PC-3 (cell line): ENCODE data around the gene SH3D19. TPM values are rescaled to one million over a fixed set of nuclear protein-coding genes. Genes with fewer than 3 reads are reported as not detected.

ENCODE experiments used
- ATAC-seq: fragments of 200-7000 bp; cut with Tn5 transposase; 2 replicates; pipeline ENCODE4 v1.9.1; 2020; ENCODE audit warnings: mild to moderate bottlenecking, moderate library complexity
- BruUV-seq: library from RNA; stranded (reverse); fragments of 400-500 nt; replicated peaks from 2 replicates; lab custom pipeline; 2021; lab: Mats Ljungman, UMichigan
- CTCF ChIA-PET: fragments of 300-600 bp; sonication (Branson Sonifier 250); formaldehyde crosslinking; loops from one replicate; lab custom pipeline; 2022; ENCODE audit warnings: antibody characterized with exemption; lab: Charles Lee
- POLR2A ChIA-PET: fragments of 300-600 bp; sonication (Branson Sonifier 250); formaldehyde crosslinking; loops from one replicate; lab custom pipeline; 2022; ENCODE audit warnings: antibody characterized with exemption; ENCODE audit not compliant: unreplicated experiment; lab: Charles Lee
- DNase-seq: peaks from one replicate; pipeline ENCODE4 v3.0.0-alpha.2; 2015
- H2AFZ ChIP-seq: fragments of 300-600 bp; sonication (generic); 2 replicates; pipeline ENCODE4 v1.6.0; 2016; ENCODE audit warnings: antibody characterized with exemption, low read length
- H3F3A ChIP-seq: fragments of 300-600 bp; sonication (generic); one replicate; pipeline ENCODE4 v1.6.0; 2017; ENCODE audit warnings: antibody characterized with exemption, low read length, control low read depth, mild to moderate bottlenecking; ENCODE audit not compliant: unreplicated experiment
- H3K27ac ChIP-seq: fragments of 300-600 bp; sonication (generic); 2 replicates; pipeline ENCODE4 v1.5.1; 2016; ENCODE audit warnings: mild to moderate bottlenecking, low read length
- H3K27me3 ChIP-seq: fragments of 300-600 bp; sonication (generic); 2 replicates; pipeline ENCODE4 v1.6.1; 2016; ENCODE audit warnings: low read length, mixed read lengths
- H3K36me3 ChIP-seq: fragments of 300-600 bp; sonication (generic); 2 replicates; pipeline ENCODE4 v1.6.1; 2016; ENCODE audit warnings: low read depth, mixed run types, low read length, mixed read lengths
- H3K4me1 ChIP-seq: fragments of 300-600 bp; sonication (generic); 2 replicates; pipeline ENCODE4 v1.5.1; 2016; ENCODE audit warnings: low read length; ENCODE audit not compliant: insufficient read depth
- H3K4me2 ChIP-seq: fragments of 300-600 bp; sonication (generic); 2 replicates; pipeline ENCODE4 v1.6.0; 2016; ENCODE audit warnings: low read length
- H3K4me3 ChIP-seq: fragments of 300-600 bp; sonication (generic); 2 replicates; pipeline ENCODE4 v1.5.1; 2016; ENCODE audit warnings: mild to moderate bottlenecking, low read length, mixed read lengths
- H3K79me2 ChIP-seq: fragments of 300-600 bp; sonication (generic); 2 replicates; pipeline ENCODE4 v1.6.1; 2017; ENCODE audit warnings: low read length, mixed read lengths
- H3K9ac ChIP-seq: fragments of 300-600 bp; sonication (generic); 2 replicates; pipeline ENCODE4 v1.6.0; 2016; ENCODE audit warnings: mild to moderate bottlenecking, low read length
- H3K9me2 ChIP-seq: fragments of 300-600 bp; sonication (generic); replicated peaks from 2 replicates; pipeline ENCODE4 v1.6.1; 2016; ENCODE audit warnings: mixed run types, low read length, mixed read lengths
- H3K9me3 ChIP-seq: fragments of 300-600 bp; sonication (generic); 2 replicates; pipeline ENCODE4 v1.6.1; 2016; ENCODE audit warnings: low read length, mixed read lengths
- H4K20me1 ChIP-seq: fragments of 300-600 bp; sonication (generic); 2 replicates; pipeline ENCODE4 v1.6.1; 2016; ENCODE audit warnings: low read length, mixed read lengths
- CTCF ChIP-seq: fragments of 300-600 bp; sonication (generic); conservative IDR thresholded peaks from 2 replicates; pipeline ENCODE4 v1.5.1; 2017; ENCODE audit warnings: antibody characterized with exemption, low read depth, mild to moderate bottlenecking, low read length
- EZH2 ChIP-seq: fragments of 300-600 bp; sonication (generic); IDR thresholded peaks from one replicate; pipeline ENCODE4 v1.6.1; 2017; ENCODE audit warnings: antibody characterized with exemption, mild to moderate bottlenecking, low read length; ENCODE audit not compliant: unreplicated experiment
- EZH2phosphoT487 ChIP-seq: fragments of 300-600 bp; sonication (generic); IDR thresholded peaks from 2 replicates; pipeline ENCODE4 v1.6.1; 2018; ENCODE audit warnings: mild to moderate bottlenecking, antibody characterized with exemption, low read length, borderline replicate concordance
- intact Hi-C: fragments of 100-400 bp; cut with micrococcal nuclease; formaldehyde crosslinking; loops from 2 replicates; pipeline ENCODE4 v1.9.0; 2023
- total RNA-seq: library from RNA; depleted of rRNA; stranded (reverse); fragments of >200 nt; gene quantifications from 2 replicates; pipeline ENCODE4 v1.2.3, GENCODE V29; 2014

SH3D19 gene
- total RNA-seq, 1 experiment from 2014 or later, result 30.1 TPM

DNA sequence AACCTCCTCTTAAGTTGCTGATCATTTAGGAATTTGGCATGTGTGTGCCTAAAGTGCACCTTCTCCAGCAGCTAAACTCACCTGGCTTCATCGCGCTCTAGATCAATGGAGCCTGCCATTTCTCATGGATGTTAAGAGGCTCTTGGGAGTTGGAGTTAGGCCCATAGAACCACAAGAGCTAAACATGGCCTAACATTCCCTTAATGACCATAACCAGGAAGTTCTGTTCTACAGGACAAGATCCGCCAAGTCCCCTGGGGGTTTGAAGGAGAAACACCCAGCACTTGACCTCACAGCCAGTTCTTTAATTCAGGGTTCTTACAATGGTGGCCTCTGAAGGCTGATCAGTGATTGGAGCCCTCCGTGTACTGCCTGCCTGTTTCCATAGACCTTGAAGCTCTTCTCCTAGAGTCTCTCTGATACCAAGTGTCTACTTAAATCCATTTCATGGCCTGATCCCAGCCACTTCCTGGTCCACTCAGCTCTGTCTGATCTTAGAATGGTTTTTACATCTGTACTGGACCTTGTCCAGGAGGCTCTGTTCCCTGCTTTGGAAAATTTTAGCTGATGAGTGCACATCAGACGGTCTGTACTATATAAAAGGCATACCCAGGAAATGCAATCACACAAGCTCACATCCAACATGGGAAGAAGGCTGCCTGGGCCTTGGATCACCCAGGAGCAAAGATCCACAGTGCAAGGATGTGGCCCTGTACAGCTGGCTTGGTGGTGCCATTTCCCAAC lies 180.9 kb downstream of the SH3D19 start:
- Histone ChIP-seq H3K4me1 (no peaks in the 10 kb centered on the region), H3K4me2 (no peak overlapping the region), H3K9ac (no peak overlapping the region), H3K36me3 (peaks cover 7% of the 10 kb centered on the region; the same call in 1 of the 2 replicates), H4K20me1 (no peaks in the 10 kb centered on the region), H3K4me3 (no peak overlapping the region), H3K9me3 (no peaks in the 10 kb centered on the region), H3K9me2 (no peaks in the 10 kb centered on the region), H3K27ac (no peak overlapping the region), H2AFZ (no peak overlapping the region), H3F3A (no peaks in the 10 kb centered on the region), H3K27me3 (no peaks in the 10 kb centered on the region), H3K79me2 (no peaks in the 10 kb centered on the region)
- DNase-seq (no peak), ATAC-seq (no peak)
- intact Hi-C loops, result no loop called here
- BruUV-seq, result no TSS peak
- ChIA-PET CTCF (no interaction called here), POLR2A (no interaction called here)
- no peak for TF ChIP-seq CTCF

DNA sequence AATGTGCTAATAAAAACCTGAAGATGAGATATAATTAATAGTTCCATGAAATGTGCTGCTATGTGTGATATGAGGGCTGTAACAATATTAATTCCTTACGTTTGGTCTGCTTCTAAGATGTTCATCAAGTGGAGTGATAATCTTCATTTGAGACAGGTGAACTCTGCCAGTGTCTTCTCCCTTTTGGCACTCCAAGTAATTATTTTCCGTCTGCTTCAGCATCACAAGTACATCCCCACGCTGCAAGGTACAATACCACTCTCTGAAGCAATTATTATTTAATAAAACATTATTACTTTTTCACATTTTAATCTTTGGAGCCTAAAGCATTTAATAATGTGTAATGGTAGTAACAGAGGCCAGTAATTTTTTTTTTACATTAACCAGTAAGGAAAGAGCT lies 181.6 kb downstream of the SH3D19 start:
- Histone ChIP-seq H3K27ac (no peak overlapping the region), H2AFZ (no peak overlapping the region), H3K4me2 (no peak overlapping the region), H3K79me2 (no peaks in the 10 kb centered on the region), H3K27me3 (no peaks in the 10 kb centered on the region), H3K4me3 (no peak overlapping the region), H3K4me1 (no peaks in the 10 kb centered on the region), H3F3A (no peaks in the 10 kb centered on the region), H3K9me2 (no peaks in the 10 kb centered on the region), H3K9ac (no peak overlapping the region), H3K9me3 (no peaks in the 10 kb centered on the region), H3K36me3 (peaks cover 7% of the 10 kb centered on the region; the same call in 1 of the 2 replicates), H4K20me1 (no peaks in the 10 kb centered on the region)
- TF ChIP-seq CTCF (no peak), EZH2phosphoT487 (no peak), EZH2 (no peak)
- intact Hi-C loops, result no loop called here
- ChIA-PET POLR2A (no interaction called here), CTCF (no interaction called here)
- ATAC-seq (no peak), DNase-seq (no peak)
- no TSS peak for BruUV-seq

GRCh38 chr4:151143162-151143561 lies 182.2 kb downstream of the SH3D19 start:
- H3K79me2 ChIP-seq, result no peaks in the 10 kb centered on the region
- no peak for TF ChIP-seq EZH2phosphoT487
- TF ChIP-seq CTCF, result no peak
- TF ChIP-seq EZH2, result no peak
- DNase-seq (no peak), ATAC-seq (no peak)
- no peaks in the 10 kb centered on the region for H3K4me1 ChIP-seq
- ChIA-PET CTCF (no interaction called here), POLR2A (no interaction called here)
- H3K36me3 ChIP-seq, result peaks cover 7% of the 10 kb centered on the region; the same call in 1 of the 2 replicates
- H3K27ac ChIP-seq, result no peak overlapping the region
- H3K9ac ChIP-seq, result no peak overlapping the region
- H3F3A ChIP-seq, result no peaks in the 10 kb centered on the region
- no peak overlapping the region for H2AFZ ChIP-seq
- H3K4me3 ChIP-seq, result no peak overlapping the region
- no TSS peak for BruUV-seq
- intact Hi-C loops, result no loop called here
- H3K4me2 ChIP-seq, result no peak overlapping the region
- H3K9me3 ChIP-seq, result no peaks in the 10 kb centered on the region
- no peaks in the 10 kb centered on the region for H4K20me1 ChIP-seq
- no peaks in the 10 kb centered on the region for H3K9me2 ChIP-seq
- H3K27me3 ChIP-seq, result no peaks in the 10 kb centered on the region
